Measurements from ENCODE around the gene NFATC1.

NFATC1 gene

DNA sequence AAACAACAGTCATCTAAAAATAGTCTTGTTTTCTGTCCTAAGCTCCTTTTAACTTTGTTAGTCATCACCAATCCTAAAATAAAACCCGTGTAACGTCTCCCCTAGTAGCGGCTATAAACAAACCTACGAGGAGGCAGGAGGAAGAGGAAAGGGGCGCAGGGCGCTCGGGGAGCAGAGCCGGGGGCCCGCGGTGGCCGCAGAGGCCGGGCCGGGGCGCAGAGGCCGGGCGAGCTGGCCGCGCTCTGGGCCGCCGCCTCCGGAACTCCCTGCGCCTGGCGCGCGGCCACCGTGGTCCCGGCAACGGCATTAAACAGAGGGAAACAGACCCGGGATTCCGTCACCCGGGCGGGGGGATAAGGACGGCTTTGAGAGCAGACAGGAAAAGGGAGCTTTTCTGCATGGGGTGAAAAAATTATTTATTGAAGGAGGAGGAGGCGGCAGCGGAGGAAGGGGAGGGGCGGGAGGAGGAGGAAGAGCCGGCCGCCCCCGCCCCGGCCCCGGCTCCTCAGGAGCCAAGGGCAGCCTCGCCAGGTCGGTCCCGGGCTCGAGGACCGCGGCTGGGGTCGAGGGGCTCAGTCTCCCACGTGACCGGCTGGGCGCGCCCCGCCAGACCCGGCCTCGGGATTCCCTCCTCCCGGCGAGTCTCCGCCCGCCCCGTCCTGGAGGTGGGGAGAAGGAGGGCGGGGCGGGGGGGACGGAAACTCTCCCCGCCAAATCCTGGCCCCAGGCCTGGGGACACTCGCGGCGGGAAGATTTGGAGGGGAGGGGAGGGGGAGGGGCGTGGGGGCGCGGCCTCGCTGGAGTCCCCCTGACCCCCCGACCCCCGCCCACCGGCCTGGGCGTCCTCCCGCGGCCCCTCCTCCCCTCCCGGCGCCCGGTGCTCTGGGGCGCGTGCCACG, 1.8 kb upstream of the NFATC1 start:
- Histone ChIP-seq H3K36me3 (ENCODE audit: low read depth) (no peaks in the 10 kb centered on the region), H3K27ac (ENCODE audit: poor library complexity, severe bottlenecking) (peak overlapping the region; percentile 36), H3K27me3 (ENCODE audit: insufficient read depth, poor library complexity, severe bottlenecking) (peaks cover 19% of the 10 kb centered on the region), H3K4me1 (ENCODE audit: insufficient read depth, poor library complexity, severe bottlenecking) (no peaks in the 10 kb centered on the region), H3K9me3 (ENCODE audit: severe bottlenecking) (no peaks in the 10 kb centered on the region), H3K4me3 (ENCODE audit: severe bottlenecking) (peak overlapping the region; percentile 40)
- peak; percentile 85 for DNase-seq (ENCODE audit: low spot score)
- TF ChIP-seq, protein P1, sequence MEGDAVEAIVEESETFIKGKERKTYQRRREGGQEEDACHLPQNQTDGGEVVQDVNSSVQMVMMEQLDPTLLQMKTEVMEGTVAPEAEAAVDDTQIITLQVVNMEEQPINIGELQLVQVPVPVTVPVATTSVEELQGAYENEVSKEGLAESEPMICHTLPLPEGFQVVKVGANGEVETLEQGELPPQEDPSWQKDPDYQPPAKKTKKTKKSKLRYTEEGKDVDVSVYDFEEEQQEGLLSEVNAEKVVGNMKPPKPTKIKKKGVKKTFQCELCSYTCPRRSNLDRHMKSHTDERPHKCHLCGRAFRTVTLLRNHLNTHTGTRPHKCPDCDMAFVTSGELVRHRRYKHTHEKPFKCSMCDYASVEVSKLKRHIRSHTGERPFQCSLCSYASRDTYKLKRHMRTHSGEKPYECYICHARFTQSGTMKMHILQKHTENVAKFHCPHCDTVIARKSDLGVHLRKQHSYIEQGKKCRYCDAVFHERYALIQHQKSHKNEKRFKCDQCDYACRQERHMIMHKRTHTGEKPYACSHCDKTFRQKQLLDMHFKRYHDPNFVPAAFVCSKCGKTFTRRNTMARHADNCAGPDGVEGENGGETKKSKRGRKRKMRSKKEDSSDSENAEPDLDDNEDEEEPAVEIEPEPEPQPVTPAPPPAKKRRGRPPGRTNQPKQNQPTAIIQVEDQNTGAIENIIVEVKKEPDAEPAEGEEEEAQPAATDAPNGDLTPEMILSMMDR (IDR thresholded peaks at IDR 0.05; ENCODE audit: poor library complexity, severe bottlenecking) = no peak
- ATAC-seq (ENCODE audit: low read depth) = peak; percentile 68

DNA sequence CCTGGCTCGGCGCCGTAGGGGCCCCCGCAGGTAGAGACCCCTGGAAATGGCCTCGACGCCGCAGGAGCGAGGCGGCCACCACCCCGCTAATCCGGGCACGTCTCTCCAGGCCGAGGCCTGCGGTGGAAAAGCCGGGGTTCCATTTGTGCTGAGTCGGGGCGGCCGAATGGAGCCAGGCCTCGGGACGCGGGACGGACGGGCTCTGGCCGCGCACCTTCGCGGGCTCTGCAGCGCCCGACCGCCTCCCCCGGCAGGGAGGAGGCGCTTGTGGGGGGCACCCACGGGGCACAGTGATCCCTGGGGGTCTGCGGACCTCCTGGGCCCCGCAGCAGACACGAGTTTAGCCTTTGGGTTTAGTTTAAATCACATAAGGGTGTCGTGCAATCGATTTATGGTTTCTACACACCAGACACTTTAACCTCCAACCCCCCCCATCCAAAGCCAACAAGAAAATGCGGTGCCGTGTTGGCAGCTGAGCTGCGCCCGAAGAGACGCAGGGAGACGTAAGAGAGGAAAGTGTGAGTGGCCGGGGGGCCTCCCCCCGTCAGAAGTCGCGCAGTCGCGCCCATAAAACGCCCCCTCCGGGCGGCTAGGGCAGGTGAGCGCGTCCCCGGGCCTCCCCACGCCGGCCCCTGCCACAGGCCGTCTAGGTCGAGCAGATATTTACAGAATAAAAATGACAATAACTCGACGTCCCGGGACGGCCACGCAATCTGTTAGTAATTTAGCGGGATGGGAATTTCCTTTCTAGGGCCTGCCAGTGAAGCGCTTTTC, 1.0 kb upstream of the NFATC1 start:
- Histone ChIP-seq H3K27ac (ENCODE audit: poor library complexity, severe bottlenecking) (peak overlapping the region; percentile 36), H3K9me3 (ENCODE audit: severe bottlenecking) (no peaks in the 10 kb centered on the region), H3K4me3 (ENCODE audit: severe bottlenecking) (peak overlapping the region; percentile 40), H3K36me3 (ENCODE audit: low read depth) (no peaks in the 10 kb centered on the region), H3K4me1 (ENCODE audit: insufficient read depth, poor library complexity, severe bottlenecking) (no peaks in the 10 kb centered on the region), H3K27me3 (ENCODE audit: insufficient read depth, poor library complexity, severe bottlenecking) (peaks cover 16% of the 10 kb centered on the region)
- DNase-seq (ENCODE audit: low spot score) (peak; percentile 40), ATAC-seq (ENCODE audit: low read depth) (peak; percentile 45)
- TF ChIP-seq, protein P1 (IDR thresholded peaks at IDR 0.05; ENCODE audit: poor library complexity, severe bottlenecking) = no peak

DNA sequence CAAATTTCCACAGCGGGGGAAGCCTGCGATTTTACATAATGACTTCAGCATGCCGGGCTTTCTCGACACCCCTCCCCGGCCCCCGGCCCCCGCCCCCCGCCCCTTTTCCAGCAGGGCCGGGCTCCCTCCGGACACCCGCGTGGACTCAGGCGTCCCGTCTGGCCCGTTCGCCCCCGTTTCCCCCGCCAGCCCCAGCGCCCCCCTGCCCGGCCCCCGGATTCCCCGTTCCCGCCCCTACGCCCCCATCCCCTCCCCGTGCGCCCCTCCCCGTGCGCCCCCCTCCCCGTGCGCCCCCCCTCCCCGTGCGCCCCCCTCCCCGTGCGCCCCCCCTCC, 456 bp upstream of the NFATC1 start:
- TF ChIP-seq, protein P1 (IDR thresholded peaks at IDR 0.05; ENCODE audit: poor library complexity, severe bottlenecking) = no peak
- Histone ChIP-seq H3K4me1 (ENCODE audit: insufficient read depth, poor library complexity, severe bottlenecking) (no peaks in the 10 kb centered on the region), H3K4me3 (ENCODE audit: severe bottlenecking) (no peak overlapping the region), H3K27ac (ENCODE audit: poor library complexity, severe bottlenecking) (no peak overlapping the region), H3K9me3 (ENCODE audit: severe bottlenecking) (no peaks in the 10 kb centered on the region), H3K36me3 (ENCODE audit: low read depth) (no peaks in the 10 kb centered on the region), H3K27me3 (ENCODE audit: insufficient read depth, poor library complexity, severe bottlenecking) (peaks cover 12% of the 10 kb centered on the region)
- DNase-seq (ENCODE audit: low spot score) = no peak
- no peak for ATAC-seq (ENCODE audit: low read depth)

DNA sequence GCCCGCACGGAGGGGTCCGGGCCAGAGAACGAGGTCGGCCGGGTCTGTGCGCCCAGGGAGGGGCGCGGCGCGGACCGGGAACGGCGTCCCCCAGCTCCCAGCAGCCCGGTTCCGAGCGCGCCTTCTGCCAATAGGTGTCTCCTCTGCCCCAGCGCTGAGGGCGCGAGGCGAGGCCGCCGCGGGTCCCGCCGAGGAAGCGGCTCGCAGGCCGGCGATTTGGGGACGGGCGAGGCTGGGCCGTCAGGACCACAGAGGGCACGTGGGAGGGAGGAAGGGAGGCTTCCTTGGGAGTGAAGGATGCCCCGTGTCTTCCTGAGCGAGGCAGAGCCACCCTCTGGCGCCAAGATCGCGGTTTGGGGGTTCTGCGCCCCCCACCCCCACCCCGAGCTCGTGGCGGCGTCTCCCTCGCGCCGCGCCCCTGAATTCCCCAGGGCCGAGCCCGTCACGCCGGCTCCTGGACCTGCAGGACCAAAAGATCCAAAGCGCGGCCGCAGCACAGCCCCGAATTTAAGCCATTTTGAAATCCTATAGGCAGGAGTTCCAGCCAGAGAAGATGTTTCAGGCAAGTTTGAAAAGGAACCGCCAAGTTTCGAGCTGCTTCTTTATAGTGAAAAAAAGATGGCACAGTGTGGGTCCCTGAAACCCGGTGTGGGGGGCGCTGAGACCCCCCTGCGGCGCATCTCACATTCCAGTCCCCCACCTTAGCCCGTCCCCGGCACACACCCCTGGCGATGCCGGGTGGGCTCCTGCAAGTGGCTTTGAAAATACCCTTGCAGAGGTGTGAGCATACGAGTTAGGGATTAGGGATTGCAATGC, 909 bp downstream of the NFATC1 start:
- no peaks in the 10 kb centered on the region for H3K36me3 ChIP-seq (ENCODE audit: low read depth)
- DNase-seq (ENCODE audit: low spot score) = peak; percentile 69
- H3K4me3 ChIP-seq (ENCODE audit: severe bottlenecking) = peak overlapping the region; percentile 53
- no peak overlapping the region for H3K27ac ChIP-seq (ENCODE audit: poor library complexity, severe bottlenecking)
- ATAC-seq (ENCODE audit: low read depth) = peak; percentile 30; the same call in 2 of the 3 replicates
- H3K9me3 ChIP-seq (ENCODE audit: severe bottlenecking) = no peaks in the 10 kb centered on the region
- no peaks in the 10 kb centered on the region for H3K4me1 ChIP-seq (ENCODE audit: insufficient read depth, poor library complexity, severe bottlenecking)
- TF ChIP-seq, protein P1 (IDR thresholded peaks at IDR 0.05; ENCODE audit: poor library complexity, severe bottlenecking) = peak; percentile 58
- H3K27me3 ChIP-seq (ENCODE audit: insufficient read depth, poor library complexity, severe bottlenecking) = peaks cover 11% of the 10 kb centered on the region
